ENCODE measurements around the gene PAFAH1B1. TPM values are rescaled to one million over a fixed set of nuclear protein-coding genes. Genes with fewer than 3 reads are reported as not detected.
A peak's percentile ranks its signal among the peaks of the same experiment; 100 is the strongest.
"Not testable (repeated sequence)": the region's sequence is repeated elsewhere in the genome, so short reads cannot be mapped to it uniquely, and the experiment has no call there.

The PAFAH1B1 gene
- total RNA-seq, result 100 to 1,000 TPM in 1 of 2 donors, 10 to 100 TPM in 1; 84.0 to 120 TPM
- long read RNA-seq, full-length matches to known transcripts, result 10 of 23 reads
- long read RNA-seq, partial matches to known transcripts, result 2 of 23 reads
- long read RNA-seq, other reads (novel, unspliced or antisense), result 11 of 23 reads

- DNase-seq (peak; percentile 94), ATAC-seq (peak; percentile 95 to 96)
- intact Hi-C loops (cut with DNase I), result loop anchor here in 1 of 2 donors (10.0 kb wide), 1 partner anchor 82 kb away; no protein-coding TSS in a partner anchor
Measured at GRCh38 chr17:2592971-2593820, at the start of gene PAFAH1B1. PAFAH1B1 (plus strand) TSS chr17:2593654; CDS start chr17:2638289, 44,635 bp downstream.

- DNase-seq (peak; percentile 41), ATAC-seq (peak; percentile 87 to 88)
- intact Hi-C loops (cut with DNase I), result no loop called here
Measured at GRCh38 chr17:2545393-2545792, 48.1 kb upstream of the PAFAH1B1 start.

- DNase-seq (no peak), ATAC-seq (peak in 1 of 2 donors; percentile 44)
- intact Hi-C loops (cut with DNase I), result no loop called here
Measured at GRCh38 chr17:2547176-2547575, 46.3 kb upstream of the PAFAH1B1 start.

DNA sequence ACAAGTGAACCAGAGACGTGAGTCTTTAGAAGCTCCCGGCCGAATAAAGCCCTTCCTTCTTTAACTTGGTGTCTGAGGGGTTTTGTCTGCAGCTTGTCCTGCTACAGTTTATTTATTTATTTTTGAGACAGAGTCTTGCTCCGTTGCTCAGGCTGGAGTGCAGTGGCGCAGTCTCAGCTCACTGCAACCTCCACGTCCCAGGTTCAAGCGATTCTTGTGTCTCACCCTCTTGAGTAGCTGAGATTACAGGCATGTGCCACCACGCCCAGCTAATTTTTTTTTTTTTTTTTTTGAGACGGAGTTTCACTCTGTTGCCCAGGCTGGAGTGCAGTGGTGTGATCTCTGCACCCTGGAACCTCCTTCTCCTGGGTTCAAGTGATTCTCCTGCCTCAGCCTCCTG is 45.4 kb upstream of the PAFAH1B1 start:
- ATAC-seq; DNase-seq; intact Hi-C loops (cut with DNase I): not testable (repeated sequence)

DNA sequence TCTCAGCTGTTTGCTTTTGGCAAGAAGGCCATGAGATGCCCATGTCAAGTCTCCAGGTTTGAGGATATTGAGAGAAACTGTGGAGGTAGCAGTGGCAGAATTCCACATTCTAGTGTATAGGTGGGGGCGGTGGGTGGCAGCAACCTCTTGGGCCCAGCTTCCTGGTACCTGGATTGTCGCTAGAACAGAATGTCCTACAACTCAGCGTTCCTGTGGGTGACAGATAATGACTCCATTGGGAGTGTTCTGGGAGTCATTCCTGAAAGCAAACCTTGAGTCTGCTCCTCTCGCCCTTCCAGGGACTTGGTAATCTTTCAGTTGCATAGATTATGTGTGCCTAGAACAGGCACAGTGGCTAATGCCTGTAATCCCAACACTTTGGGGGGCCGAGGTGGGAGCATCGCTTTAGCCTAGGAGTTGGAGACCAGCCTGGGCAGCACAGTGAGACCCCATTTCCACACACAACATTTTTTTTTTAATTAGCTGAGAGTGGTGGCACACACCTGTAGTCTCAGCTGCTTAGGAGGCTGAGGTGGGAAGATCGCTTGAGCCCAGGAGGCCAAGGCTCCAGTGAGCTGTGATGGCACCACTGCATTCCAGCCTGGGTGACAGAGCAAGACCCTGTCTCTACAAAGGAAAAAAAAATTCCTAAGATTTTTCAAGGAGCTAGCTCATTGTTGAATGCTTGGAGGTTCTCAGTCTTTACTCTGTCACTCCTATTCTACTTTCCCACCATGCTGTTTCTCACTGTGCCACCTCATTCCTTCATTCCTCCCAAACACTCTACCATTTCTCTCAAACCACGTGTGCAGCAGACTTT is 43.9 kb upstream of the PAFAH1B1 start:
- intact Hi-C loops (cut with DNase I), result no loop called here
- ATAC-seq (no peak), DNase-seq (no peak)

- ATAC-seq (no peak), DNase-seq (no peak)
- intact Hi-C loops (cut with DNase I), result no loop called here
Measured at GRCh38 chr17:2551493-2551892, 42.0 kb upstream of the PAFAH1B1 start.

DNA sequence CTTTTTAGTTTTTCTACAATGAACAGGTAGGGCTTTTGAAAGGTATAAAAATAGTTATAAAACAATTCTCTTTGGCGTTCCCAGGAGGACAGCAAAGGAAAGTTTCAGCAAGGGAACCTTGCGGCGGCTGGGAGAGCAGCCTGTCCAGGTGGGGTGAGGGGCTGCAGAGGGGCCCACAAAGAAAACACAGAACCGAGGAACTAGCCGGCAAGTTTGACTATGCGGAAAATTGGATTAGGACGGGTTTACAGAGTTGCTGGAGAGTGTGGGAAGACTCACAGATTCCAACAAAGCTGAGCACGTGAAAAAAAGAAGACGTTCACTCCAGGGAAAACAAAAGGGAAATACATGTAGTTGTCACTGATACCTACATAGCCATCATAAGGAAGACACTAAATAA is 41.5 kb upstream of the PAFAH1B1 start:
- no peak for DNase-seq
- no peak for ATAC-seq
- intact Hi-C loops (cut with DNase I), result no loop called here

DNA sequence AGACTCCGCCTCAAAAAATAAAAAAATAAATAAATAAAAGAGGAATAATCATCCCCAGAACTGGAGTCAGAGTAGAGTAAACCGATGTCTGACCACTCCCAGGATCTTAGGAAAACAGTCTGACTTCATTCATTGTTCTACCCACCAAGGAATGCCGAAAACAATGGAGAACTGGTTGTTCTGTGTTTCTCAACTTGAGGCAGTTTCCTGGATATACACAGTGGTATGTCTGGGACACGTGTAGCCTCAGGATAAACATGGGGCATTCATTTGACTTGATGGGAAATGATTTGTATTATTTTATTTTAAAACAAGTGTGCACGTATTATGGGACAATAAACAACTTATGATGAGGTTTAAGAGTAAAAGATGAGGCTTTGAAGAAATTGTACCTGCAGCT is 32.8 kb upstream of the PAFAH1B1 start:
- intact Hi-C loops (cut with DNase I), result no loop called here
- DNase-seq, result no peak
- no peak for ATAC-seq

- intact Hi-C loops (cut with DNase I), result no loop called here
- no peak for DNase-seq
- ATAC-seq, result no peak
Measured at GRCh38 chr17:2562162-2562858, 31.1 kb upstream of the PAFAH1B1 start.

- no peak for ATAC-seq
- intact Hi-C loops (cut with DNase I), result no loop called here
- no peak for DNase-seq
Measured at GRCh38 chr17:2563061-2563460, 30.4 kb upstream of the PAFAH1B1 start.

DNA sequence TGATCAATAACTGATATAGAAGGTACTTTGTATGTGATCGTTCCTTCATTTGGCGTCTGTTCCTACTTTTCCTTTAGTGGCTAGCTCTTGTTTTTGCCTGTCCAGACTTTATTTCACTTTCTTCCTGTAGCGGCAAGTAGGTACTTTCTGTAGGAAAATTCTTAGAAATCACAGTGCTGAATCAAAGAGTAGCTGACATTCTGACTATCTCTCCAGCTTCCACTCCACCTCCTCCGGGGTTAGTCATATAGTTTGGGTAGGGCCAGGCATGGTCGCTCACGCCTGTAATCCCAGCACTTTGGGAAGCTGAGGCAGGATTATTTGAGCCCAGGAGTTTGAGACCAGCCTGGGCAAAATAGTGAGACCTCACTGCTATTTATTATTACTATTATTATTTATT is 29.9 kb upstream of the PAFAH1B1 start:
- ATAC-seq (no peak), DNase-seq (no peak)
- intact Hi-C loops (cut with DNase I), result no loop called here

- ATAC-seq (no peak), DNase-seq (no peak)
- intact Hi-C loops (cut with DNase I), result no loop called here
Measured at GRCh38 chr17:2564877-2565276, 28.6 kb upstream of the PAFAH1B1 start.

DNA sequence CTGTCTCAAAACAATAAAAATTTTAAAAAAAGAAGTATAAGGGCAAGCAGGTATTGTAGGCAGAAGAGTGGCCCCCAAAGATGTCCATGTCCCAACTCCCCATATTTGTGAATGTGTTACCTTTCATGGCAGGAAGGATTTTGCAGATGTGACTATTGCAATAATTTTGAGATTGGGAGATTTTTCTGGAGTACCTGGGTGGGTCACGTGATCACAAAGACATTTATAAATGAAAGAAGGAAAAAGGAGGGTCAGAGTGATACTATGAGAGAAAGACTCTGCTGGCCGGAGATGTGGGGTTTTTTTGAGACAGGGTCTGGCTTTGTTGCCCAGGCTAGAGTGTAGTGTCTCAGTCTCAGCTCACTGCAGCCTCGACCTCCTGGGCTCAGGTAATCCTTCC is 27.4 kb upstream of the PAFAH1B1 start:
- no peak for DNase-seq
- intact Hi-C loops (cut with DNase I), result no loop called here
- ATAC-seq, result no peak

- intact Hi-C loops (cut with DNase I), result no loop called here
- no peak for DNase-seq
- ATAC-seq, result no peak
Measured at GRCh38 chr17:2571523-2572303, 21.7 kb upstream of the PAFAH1B1 start.

DNA sequence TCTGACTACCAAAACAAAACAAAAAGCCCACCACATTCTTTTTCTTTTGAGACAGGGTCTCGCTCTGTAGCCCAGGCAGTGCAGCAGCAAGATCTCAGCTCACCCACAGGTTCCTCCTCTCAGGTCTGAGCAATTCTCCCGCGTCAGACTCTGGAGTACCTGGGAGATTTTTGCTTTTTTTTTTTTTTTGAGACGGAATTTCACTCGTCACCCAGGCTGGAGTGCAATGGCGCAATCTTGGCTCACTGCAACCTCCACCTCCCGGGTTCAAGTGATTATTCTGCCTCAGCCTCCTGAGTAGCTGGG is 21.2 kb upstream of the PAFAH1B1 start:
- DNase-seq; intact Hi-C loops (cut with DNase I); ATAC-seq: not testable (repeated sequence)

DNA sequence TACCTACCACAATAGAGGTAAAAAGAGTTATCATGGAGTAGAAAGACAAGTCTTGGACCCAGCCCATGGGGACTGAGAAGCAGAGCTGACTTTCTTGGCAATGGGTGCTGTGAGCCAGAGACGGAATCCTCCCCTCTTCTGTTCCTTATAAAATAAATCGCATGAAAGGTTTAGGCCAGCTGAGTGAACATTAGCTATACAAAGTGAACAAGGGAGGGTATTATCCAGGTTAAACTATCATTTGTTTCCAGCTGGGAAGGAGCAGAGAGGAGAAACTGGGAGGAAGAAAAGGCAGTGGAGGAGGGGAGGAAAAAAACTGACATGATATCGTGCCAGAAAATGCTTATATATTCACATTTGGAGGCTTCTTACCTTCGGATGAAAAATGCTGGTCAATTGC is 13.3 kb upstream of the PAFAH1B1 start:
- no peak for ATAC-seq
- DNase-seq, result no peak
- intact Hi-C loops (cut with DNase I), result no loop called here

GRCh38 chr17:2580661-2581060 is 12.8 kb upstream of the PAFAH1B1 start:
- intact Hi-C loops (cut with DNase I), result no loop called here
- no peak for ATAC-seq
- DNase-seq, result no peak

DNA sequence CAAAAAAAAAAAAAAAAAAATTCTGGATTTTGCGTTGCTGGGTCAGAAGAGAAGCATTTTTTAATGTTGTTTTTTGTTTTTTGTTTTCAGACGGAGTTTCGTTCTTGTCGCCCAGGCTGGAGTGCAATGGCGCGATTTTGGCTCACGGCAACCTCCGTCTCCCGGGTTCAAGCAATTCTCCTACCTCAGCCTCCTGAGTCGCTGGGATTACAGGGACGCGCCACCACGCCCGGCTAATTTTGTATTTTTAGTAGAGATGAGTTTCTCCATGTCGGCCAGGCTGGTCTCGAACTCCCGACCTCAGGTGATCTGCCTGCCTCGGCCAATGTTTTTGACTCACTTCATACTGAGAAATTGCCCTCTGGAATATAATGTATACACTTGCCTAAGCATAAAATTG is 11.0 kb upstream of the PAFAH1B1 start:
- ATAC-seq, result no peak
- intact Hi-C loops (cut with DNase I), result no loop called here

More for the DNA sequence above, 11.0 kb upstream of the PAFAH1B1 start:
- no peak for DNase-seq

Data from left cardiac atrium (tissue), 4 donors.